GM12878 (cell line): ENCODE measurements around the gene DIAPH1. TPM values are rescaled to one million over a fixed set of nuclear protein-coding genes. Genes with fewer than 3 reads are reported as not detected.

Source experiments
- ATAC-seq: fragments of 200-7000 bp; cut with Tn5 transposase; 3 replicates; pipeline ENCODE4 v1.9.1; 2020; ENCODE audit warnings: mild to moderate bottlenecking, moderate library complexity
- BruUV-seq: library from RNA; stranded (reverse); fragments of 400-500 nt; replicated peaks from 2 replicates; lab custom pipeline; 2021; lab: Mats Ljungman, UMichigan
- CTCF ChIA-PET: fragments of 300-600 bp; sonication (Branson Sonifier 250); formaldehyde crosslinking; extraction: SDS; loops from one replicate; lab custom pipeline; 2021; ENCODE audit warnings: inconsistent platforms; lab: Yijun Ruan, JAX
- POLR2A ChIA-PET: fragments of 350-600 bp; formaldehyde crosslinking; extraction: SDS; loops from one replicate; lab custom pipeline; 2021; ENCODE audit warnings: inconsistent platforms; lab: Charles Lee
- RAD21 ChIA-PET: fragments of 300-600 bp; sonication (Branson Sonifier 250); formaldehyde crosslinking; loops from one replicate; lab custom pipeline; 2023; ENCODE audit warnings: antibody characterized with exemption; ENCODE audit not compliant: unreplicated experiment; lab: Charles Lee
- SMC1A ChIA-PET: fragments of 300-600 bp; sonication (Branson Sonifier 250); formaldehyde crosslinking; loops from one replicate; lab custom pipeline; 2023; ENCODE audit not compliant: unreplicated experiment, uncharacterized antibody; lab: Charles Lee
- DNase-seq: peaks from one replicate; pipeline ENCODE4 v3.0.0-alpha.2; 2011; ENCODE audit warnings: low read depth, low spot score
- FAIRE-seq: peaks from 3 replicates; lab custom pipeline; 2011; peaks lifted over from hg19 to GRCh38; lab: Jason Lieb, UNC
- H2AFZ ChIP-seq: 2 replicates; pipeline ENCODE4 v1.6.0; 2011; ENCODE audit warnings: low read depth, low read length, control low read depth; ENCODE audit not compliant: control insufficient read depth
- H3K27ac ChIP-seq: 2 replicates; pipeline ENCODE4 v1.5.1; 2011; ENCODE audit warnings: control low read depth; ENCODE audit not compliant: control insufficient read depth, insufficient read depth
- H3K27me3 ChIP-seq, 2 experiments: replicated peaks in 1 of 2; 2 replicates each; pipeline versions ENCODE4 v1.6.0 to v1.6.1; 2011; ENCODE audit warnings: low read length in 1 of 2; ENCODE audit not compliant: control insufficient read depth in 2 of 2, insufficient read depth in 2 of 2
- H3K36me3 ChIP-seq, 2 experiments: 2 replicates each; pipeline ENCODE4 v1.5.1; 2011; ENCODE audit warnings: low read length in 1 of 2; ENCODE audit not compliant: control insufficient read depth in 2 of 2, insufficient read depth in 2 of 2
- H3K4me1 ChIP-seq: 2 replicates; pipeline ENCODE4 v1.6.1; 2011; ENCODE audit warnings: mild to moderate bottlenecking, low read length, moderate library complexity, mixed read lengths; ENCODE audit not compliant: control insufficient read depth, insufficient read depth
- H3K4me2 ChIP-seq: 2 replicates; pipeline ENCODE4 v1.6.0; 2011; ENCODE audit warnings: control low read depth; ENCODE audit not compliant: control insufficient read depth, insufficient read depth
- H3K4me3 ChIP-seq: fragments of 200-600 bp; sonication (generic); 2 replicates; pipeline ENCODE4 v1.5.1; 2016
- H3K79me2 ChIP-seq: 2 replicates; pipeline ENCODE4 v1.6.0; 2011; ENCODE audit warnings: low read length; ENCODE audit not compliant: control insufficient read depth, insufficient read depth
- H3K9ac ChIP-seq: 2 replicates; pipeline ENCODE4 v1.8.0; 2011; ENCODE audit warnings: low read length, control low read depth, mixed read lengths; ENCODE audit not compliant: control insufficient read depth, insufficient read depth
- H3K9me3 ChIP-seq: replicated peaks from 3 replicates; pipeline ENCODE4 v1.5.1; 2011; ENCODE audit warnings: mild to moderate bottlenecking, low read length; ENCODE audit not compliant: control insufficient read depth, insufficient read depth
- H4K20me1 ChIP-seq: 2 replicates; pipeline ENCODE4 v1.6.0; 2011; ENCODE audit not compliant: control insufficient read depth, insufficient read depth
- CHD1 ChIP-seq: IDR thresholded peaks from 2 replicates; pipeline ENCODE4 v1.6.1; 2012; ENCODE audit warnings: low read depth, low read length, improper control_type of control experiment
- CUX1 ChIP-seq: IDR thresholded peaks from 2 replicates; pipeline ENCODE4 v1.6.1; 2012; ENCODE audit warnings: improper control_type of control experiment, low read depth, low read length; ENCODE audit not compliant: insufficient replicate concordance
- FOS ChIP-seq: IDR thresholded peaks from 3 replicates; pipeline ENCODE4 v1.6.1; 2011; ENCODE audit warnings: borderline replicate concordance; ENCODE audit not compliant: insufficient read length; ENCODE audit errors: extremely low read depth
- IRF4 ChIP-seq: IDR thresholded peaks from 2 replicates; pipeline ENCODE4 v1.6.1; 2011; ENCODE audit warnings: low read depth, low read length
- KDM1A ChIP-seq: fragments of 200-600 bp; sonication (generic); IDR thresholded peaks from 2 replicates; pipeline ENCODE4 v1.6.1; 2016; ENCODE audit warnings: borderline replicate concordance
- MYC ChIP-seq: IDR thresholded peaks from 2 replicates; pipeline ENCODE4 v1.6.1; 2011; ENCODE audit warnings: mild to moderate bottlenecking, low read length, moderate library complexity, inconsistent platforms; ENCODE audit not compliant: insufficient read depth, insufficient replicate concordance, insufficient read length, severe bottlenecking
- NFYA ChIP-seq: IDR thresholded peaks from 2 replicates; pipeline ENCODE4 v1.6.1; 2011; ENCODE audit warnings: low read depth, mild to moderate bottlenecking, low read length, improper control_type of control experiment, borderline replicate concordance
- PML ChIP-seq: IDR thresholded peaks from 2 replicates; pipeline ENCODE4 v1.6.1; 2012; ENCODE audit warnings: low read length, inconsistent platforms
- RCOR1 ChIP-seq: conservative IDR thresholded peaks from 2 replicates; pipeline ENCODE4 v1.6.1; 2012; ENCODE audit warnings: low read depth, low read length, improper control_type of control experiment
- RFX5 ChIP-seq: IDR thresholded peaks from 2 replicates; pipeline ENCODE4 v1.6.1; 2011; ENCODE audit warnings: low read depth, low read length, improper control_type of control experiment
- SMAD5 ChIP-seq: IDR thresholded peaks from 2 replicates; pipeline ENCODE4 v1.6.1; 2016; ENCODE audit warnings: antibody characterized with exemption, low read depth
- SUPT20H ChIP-seq: IDR thresholded peaks from 2 replicates; pipeline ENCODE4 v1.6.1; 2011; ENCODE audit warnings: low read depth, mild to moderate bottlenecking, low read length, moderate library complexity, borderline replicate concordance; ENCODE audit not compliant: control insufficient read depth
- TAF1 ChIP-seq: IDR thresholded peaks from 2 replicates; pipeline ENCODE4 v1.6.1; 2011; ENCODE audit warnings: mild to moderate bottlenecking, low read depth, low read length, borderline replicate concordance
- ZBTB11 ChIP-seq: fragments of 450-650 bp; formaldehyde crosslinking; IDR thresholded peaks from 2 replicates; pipeline ENCODE4 v1.5.0; 2022; ENCODE audit warnings: mild to moderate bottlenecking, missing genetic modification characterization
- ZNF274 ChIP-seq: IDR thresholded peaks from one replicate; pipeline ENCODE4 v1.8.0; 2011; ENCODE audit not compliant: insufficient read length, insufficient read depth
- WGBS: methylation state at CpG from one replicate; pipeline ENCODE4 v1.1.6; 2016; ENCODE audit warnings: low lambda C conversion rate; ENCODE audit not compliant: insufficient replicate concordance, insufficient coverage; ENCODE audit errors: missing lambda C conversion rate; 5-methylcytosine and 5-hydroxymethylcytosine counted together
- in situ Hi-C: fragments of 300-500 bp; cut with MboI; formaldehyde crosslinking; loops from 9 replicates; pipeline ENCODE4 v1.14.3; 2018; ENCODE audit warnings: mixed read lengths
- intact Hi-C: fragments of 100-400 bp; cut with micrococcal nuclease; formaldehyde crosslinking; loops from one replicate; pipeline ENCODE4 v1.14.2; 2022; ENCODE audit not compliant: unreplicated experiment
- polyA plus RNA-seq, 11 experiments: library from polyadenylated mRNA; depleted of rRNA in 4 of 11; unstranded in 6 of 11; stranded (reverse) in 5 of 11; fragments of >200 nt; fragmentation: Nextera tagmentation in 4 of 11; fragmentation: Illumina TruSeq in 1 of 11; extraction: Ambion mirVana in 4 of 11; extraction: Trizol in 1 of 11; gene quantifications; 1 replicate in 1 of 11; 2 replicates in 10 of 11; pipeline versions ENCODE4 v1.2.1 to v1.2.3, GENCODE V29; 2011 to 2016; ENCODE audit warnings: inconsistent platforms in 2 of 11, missing spikeins in 2 of 11, low read depth in 1 of 11
- total RNA-seq, 4 experiments: library from RNA; depleted of rRNA in 3 of 4; stranded (reverse); fragments of >200 nt in 3 of 4; fragmentation: Illumina TruSeq in 1 of 4; extraction: Trizol in 1 of 4; gene quantifications; 2 replicates each; pipeline versions ENCODE4 v1.2.1 to v1.2.3, GENCODE V29; 2013 to 2021

DIAPH1 gene
- total and polyA plus RNA-seq, 10 of the 15 experiments (the other 5 are each of a cell fraction or from before 2014, with no cell fraction given): 37.8 to 168 (median 59.0) TPM

GRCh38 chr5:141557681-141558136 is 61.1 kb downstream of the DIAPH1 start:
- Histone ChIP-seq H3K4me1 (no peaks in the 10 kb centered on the region), H3K4me2 (no peak overlapping the region), H3K9ac (no peak overlapping the region), H3K27me3 (no peaks in the 10 kb centered on the region), H3K27ac (peak overlapping the region; percentile 22; the same call in 1 of the 2 replicates), H3K79me2 (no peaks in the 10 kb centered on the region), H3K4me3 (no peak overlapping the region), H3K36me3 (peaks cover under 1 to 22% of the 10 kb centered on the region in 2 experiments), H4K20me1 (no peaks in the 10 kb centered on the region), H2AFZ (peak overlapping the region; percentile 78), H3K9me3 (no peaks in the 10 kb centered on the region)
- peak; percentile 96 for ATAC-seq
- BruUV-seq: no TSS peak
- FAIRE-seq: peak; percentile 64
- ChIA-PET SMC1A (interaction anchor here (0.9 to 6.3 kb wide), 25 partner anchors 8 to 233 kb away, joined by 3 to 67 read pairs (median 6); partner anchors contain the start of genes PCDHGA10, PCDHGA11, PCDHGA12 and PCDHGA8), RAD21 (interaction anchor here (0.7 to 4.2 kb wide), 18 partner anchors 8 to 334 kb away, joined by 3 to 51 read pairs (median 7); partner anchors contain the start of genes PCDHB14, PCDHGA10, PCDHGA11 and PCDHGA12), CTCF (interaction anchor here (0.5 to 5.4 kb wide), 38 partner anchors 10 to 371 kb away, joined by 3 to 71 read pairs (median 6); partner anchors contain the start of genes PCDHB10, PCDHB9, PCDHGA10 and PCDHGA11), POLR2A (no interaction called here)
- peak; percentile 43 for DNase-seq
- WGBS: 56% methylated on average over 11 of the region's 11 CpGs
- in situ Hi-C loops: loop anchor here (25.0 kb wide), 2 partner anchors 345 to 745 kb away; partner anchors contain the start of genes PCDHA3, PCDHA4, PCDHA5 and PCDHB12
- intact Hi-C loops: loop anchor here (1.0 to 2.0 kb wide), 5 partner anchors 33 to 145 kb away; partner anchors contain the start of genes PCDHGA10, PCDHGA11, PCDHGB7 and PCDHGC3
- TF ChIP-seq PML (no peak), TAF1 (no peak), RCOR1 (0 out of 2 replicates have a peak, but pooled peaks have one; percentile 54), SUPT20H (no peak), MYC (no peak), ZBTB11 (CRISPR knock-in tag) (no peak), FOS (no peak), KDM1A (no peak), IRF4 (0 out of 2 replicates have a peak, but pooled peaks have one; percentile 16), ZNF274 (no peak), SMAD5 (no peak), CUX1 (no peak), RFX5 (no peak), CHD1 (no peak), NFYA (no peak)
